Ovary (tissue), 3 donors: ENCODE results near the gene ACSF3.

Source experiments
- POLR2A ChIP-seq: fragments of 450-650 bp; IDR thresholded peaks from one replicate; pipeline ENCODE4 v1.6.1; 2017; ENCODE audit warnings: antibody characterized with exemption, mild to moderate bottlenecking, moderate library complexity
- TF ChIP-seq, protein P1 (sequence below), 3 donors: fragments of 450-650 bp in 2 of 3; fragments of 200-600 bp in 1 of 3; IDR thresholded peaks; one replicate each; pipeline versions ENCODE4 v1.5.1 to v1.8.0; 2016 to 2022; ENCODE audit warnings: antibody characterized with exemption in 3 of 3, mild to moderate bottlenecking in 1 of 3
- donor health status: DM: no; HTN: no; CAD: no.

DNA sequence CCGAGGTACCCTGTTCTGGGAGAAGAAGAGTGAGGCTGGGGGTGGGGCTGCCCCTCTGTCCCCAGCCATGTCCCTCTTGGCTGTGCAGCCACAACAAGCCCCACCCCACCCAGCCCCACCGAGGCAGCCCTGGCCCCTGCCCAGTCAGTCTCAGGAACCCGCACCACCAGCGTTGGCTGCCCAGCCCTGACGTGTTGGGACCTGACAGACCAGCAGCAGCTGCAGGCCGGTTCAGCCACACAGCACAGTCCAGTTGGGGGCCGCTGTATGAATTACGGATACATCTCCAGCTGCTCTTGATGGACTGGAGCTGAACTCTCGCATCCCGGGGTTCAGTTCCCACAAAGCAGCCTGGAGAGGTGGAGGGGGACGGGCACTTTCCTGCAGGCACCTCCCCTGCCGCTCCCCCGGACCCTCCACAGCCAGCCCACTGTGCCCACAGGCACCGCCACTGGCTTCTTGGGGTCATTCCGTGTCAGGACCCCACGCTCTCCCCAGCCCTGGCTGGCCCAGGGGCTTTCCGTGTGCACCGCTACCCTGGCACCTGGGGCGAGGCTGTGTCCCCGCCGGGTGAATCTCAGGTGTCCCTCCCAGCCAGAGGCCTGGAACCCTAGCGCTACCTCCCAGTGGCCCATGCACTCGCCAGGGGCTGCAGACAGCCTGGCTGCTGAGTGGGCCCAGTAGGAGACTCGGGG lies 84.9 kb downstream of the ACSF3 start:
- TF ChIP-seq, protein P1, sequence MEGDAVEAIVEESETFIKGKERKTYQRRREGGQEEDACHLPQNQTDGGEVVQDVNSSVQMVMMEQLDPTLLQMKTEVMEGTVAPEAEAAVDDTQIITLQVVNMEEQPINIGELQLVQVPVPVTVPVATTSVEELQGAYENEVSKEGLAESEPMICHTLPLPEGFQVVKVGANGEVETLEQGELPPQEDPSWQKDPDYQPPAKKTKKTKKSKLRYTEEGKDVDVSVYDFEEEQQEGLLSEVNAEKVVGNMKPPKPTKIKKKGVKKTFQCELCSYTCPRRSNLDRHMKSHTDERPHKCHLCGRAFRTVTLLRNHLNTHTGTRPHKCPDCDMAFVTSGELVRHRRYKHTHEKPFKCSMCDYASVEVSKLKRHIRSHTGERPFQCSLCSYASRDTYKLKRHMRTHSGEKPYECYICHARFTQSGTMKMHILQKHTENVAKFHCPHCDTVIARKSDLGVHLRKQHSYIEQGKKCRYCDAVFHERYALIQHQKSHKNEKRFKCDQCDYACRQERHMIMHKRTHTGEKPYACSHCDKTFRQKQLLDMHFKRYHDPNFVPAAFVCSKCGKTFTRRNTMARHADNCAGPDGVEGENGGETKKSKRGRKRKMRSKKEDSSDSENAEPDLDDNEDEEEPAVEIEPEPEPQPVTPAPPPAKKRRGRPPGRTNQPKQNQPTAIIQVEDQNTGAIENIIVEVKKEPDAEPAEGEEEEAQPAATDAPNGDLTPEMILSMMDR (IDR thresholded peaks at IDR 0.05): no peak
- TF ChIP-seq POLR2A: no peak
